Astrocyte (in vitro differentiated cells and primary cell): ENCODE results near the gene ADAM30. TPM values are rescaled to one million over a fixed set of nuclear protein-coding genes. Genes with fewer than 3 reads are reported as not detected.

Source experiments
- DNase-seq: peaks from one replicate; pipeline ENCODE4 v3.0.0-alpha.2; 2010; ENCODE audit warnings: low read depth
- FAIRE-seq: peaks from 2 replicates; lab custom pipeline; 2011; peaks lifted over from hg19 to GRCh38; lab: Jason Lieb, UNC
- H2AFZ ChIP-seq: 2 replicates; pipeline ENCODE4 v1.6.0; 2012; ENCODE audit warnings: low read depth, low read length, inconsistent platforms
- H3K27ac ChIP-seq: 2 replicates; pipeline ENCODE4 v1.5.1; 2011; ENCODE audit warnings: low read depth, low read length, inconsistent platforms
- H3K27me3 ChIP-seq: 2 replicates; pipeline ENCODE4 v1.6.0; 2011; ENCODE audit warnings: low read length, inconsistent platforms; ENCODE audit not compliant: insufficient read depth
- H3K36me3 ChIP-seq: 2 replicates; pipeline ENCODE4 v1.5.1; 2011; ENCODE audit warnings: low read length, inconsistent platforms; ENCODE audit not compliant: insufficient read depth
- H3K4me1 ChIP-seq: 2 replicates; pipeline ENCODE4 v1.5.1; 2011; ENCODE audit warnings: low read length, inconsistent platforms; ENCODE audit not compliant: insufficient read depth
- H3K4me2 ChIP-seq: 2 replicates; pipeline ENCODE4 v1.6.0; 2012; ENCODE audit warnings: low read length, inconsistent platforms
- H3K4me3 ChIP-seq: 2 replicates; pipeline ENCODE4 v1.5.1; 2011; ENCODE audit warnings: low read depth, mild to moderate bottlenecking, low read length, inconsistent platforms; ENCODE audit not compliant: insufficient read depth
- H3K79me2 ChIP-seq: 2 replicates; pipeline ENCODE4 v1.6.0; 2012; ENCODE audit warnings: mild to moderate bottlenecking, low read length, inconsistent platforms; ENCODE audit not compliant: insufficient read depth
- H3K9ac ChIP-seq: 2 replicates; pipeline ENCODE4 v1.6.0; 2012; ENCODE audit warnings: mild to moderate bottlenecking, low read length, inconsistent platforms
- H3K9me3 ChIP-seq: 2 replicates; pipeline ENCODE4 v1.5.1; 2012; ENCODE audit warnings: low read depth, mild to moderate bottlenecking, low read length, inconsistent platforms; ENCODE audit not compliant: insufficient read depth
- H4K20me1 ChIP-seq: 2 replicates; pipeline ENCODE4 v1.6.0; 2012; ENCODE audit warnings: low read length, inconsistent platforms; ENCODE audit not compliant: insufficient read depth
- H3K27ac Mint-ChIP-seq: one replicate; pipeline ENCODE4 v1.8.0; 2021; ENCODE audit warnings: mild to moderate bottlenecking, mixed read lengths; ENCODE audit not compliant: unreplicated experiment
- H3K27me3 Mint-ChIP-seq: one replicate; pipeline ENCODE4 v1.8.0; 2021; ENCODE audit warnings: low read depth, mixed read lengths; ENCODE audit not compliant: unreplicated experiment
- H3K36me3 Mint-ChIP-seq: one replicate; pipeline ENCODE4 v1.8.0; 2021; ENCODE audit warnings: low read depth, mixed read lengths; ENCODE audit not compliant: unreplicated experiment
- H3K4me1 Mint-ChIP-seq: one replicate; pipeline ENCODE4 v1.8.0; 2021; ENCODE audit warnings: low read depth, mixed read lengths; ENCODE audit not compliant: unreplicated experiment
- H3K4me3 Mint-ChIP-seq: one replicate; pipeline ENCODE4 v1.8.0; 2021; ENCODE audit warnings: mild to moderate bottlenecking, moderate library complexity, mixed read lengths; ENCODE audit not compliant: unreplicated experiment
- H3K9me3 Mint-ChIP-seq: one replicate; pipeline ENCODE4 v1.8.0; 2021; ENCODE audit warnings: mild to moderate bottlenecking, mixed read lengths; ENCODE audit not compliant: unreplicated experiment
- EZH2 ChIP-seq: IDR thresholded peaks from 2 replicates; pipeline ENCODE4 v1.6.1; 2012; ENCODE audit warnings: mild to moderate bottlenecking, low read length, inconsistent platforms; ENCODE audit not compliant: insufficient read depth
- total RNA-seq: library from RNA; stranded (reverse); gene quantifications from 2 replicates; pipeline ENCODE4 v1.2.1, GENCODE V29; 2021
- TF ChIP-seq, protein P1 (sequence below): IDR thresholded peaks from 2 replicates; pipeline ENCODE4 v1.5.1; 2011; ENCODE audit warnings: low read depth, mild to moderate bottlenecking, inconsistent platforms, low read length, moderate library complexity; ENCODE audit not compliant: insufficient read depth

ADAM30 gene
- total RNA-seq, 1 donor from 2014 or later: not detected

DNA sequence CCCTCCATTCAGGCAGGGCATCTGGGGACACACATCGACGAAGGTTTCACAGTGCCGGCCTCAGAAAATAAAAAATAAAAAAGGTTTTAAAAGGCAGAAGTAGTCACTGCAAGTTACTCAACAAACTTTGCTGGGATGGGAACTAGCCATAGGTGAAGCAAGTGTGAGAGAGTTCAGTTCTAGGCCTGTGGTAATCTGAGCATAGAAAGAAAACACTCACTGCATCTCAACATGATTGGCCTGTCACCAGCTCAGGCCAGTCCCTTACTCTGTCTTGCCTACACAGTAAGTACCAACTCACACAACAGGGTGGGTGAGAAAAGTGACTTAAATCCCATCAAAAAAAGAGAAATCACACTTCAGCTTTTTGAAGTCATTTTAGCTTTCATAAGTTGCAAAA lies 30.2 kb upstream of the ADAM30 start:
- FAIRE-seq: no peak
- no peaks in the 10 kb centered on the region for H3K9me3 Mint-ChIP-seq
- no peaks in the 10 kb centered on the region for H3K9me3 ChIP-seq
- H3K4me1 Mint-ChIP-seq: no peaks in the 10 kb centered on the region
- H3K9ac ChIP-seq: no peak overlapping the region
- no peak for DNase-seq
- H2AFZ ChIP-seq: no peak overlapping the region
- H3K4me3 Mint-ChIP-seq: no peak overlapping the region
- H3K79me2 ChIP-seq: no peaks in the 10 kb centered on the region
- peaks cover 61% of the 10 kb centered on the region for H3K36me3 ChIP-seq
- TF ChIP-seq, protein P1, sequence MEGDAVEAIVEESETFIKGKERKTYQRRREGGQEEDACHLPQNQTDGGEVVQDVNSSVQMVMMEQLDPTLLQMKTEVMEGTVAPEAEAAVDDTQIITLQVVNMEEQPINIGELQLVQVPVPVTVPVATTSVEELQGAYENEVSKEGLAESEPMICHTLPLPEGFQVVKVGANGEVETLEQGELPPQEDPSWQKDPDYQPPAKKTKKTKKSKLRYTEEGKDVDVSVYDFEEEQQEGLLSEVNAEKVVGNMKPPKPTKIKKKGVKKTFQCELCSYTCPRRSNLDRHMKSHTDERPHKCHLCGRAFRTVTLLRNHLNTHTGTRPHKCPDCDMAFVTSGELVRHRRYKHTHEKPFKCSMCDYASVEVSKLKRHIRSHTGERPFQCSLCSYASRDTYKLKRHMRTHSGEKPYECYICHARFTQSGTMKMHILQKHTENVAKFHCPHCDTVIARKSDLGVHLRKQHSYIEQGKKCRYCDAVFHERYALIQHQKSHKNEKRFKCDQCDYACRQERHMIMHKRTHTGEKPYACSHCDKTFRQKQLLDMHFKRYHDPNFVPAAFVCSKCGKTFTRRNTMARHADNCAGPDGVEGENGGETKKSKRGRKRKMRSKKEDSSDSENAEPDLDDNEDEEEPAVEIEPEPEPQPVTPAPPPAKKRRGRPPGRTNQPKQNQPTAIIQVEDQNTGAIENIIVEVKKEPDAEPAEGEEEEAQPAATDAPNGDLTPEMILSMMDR: no peak
- TF ChIP-seq EZH2: no peak
- no peaks in the 10 kb centered on the region for H3K4me1 ChIP-seq
- H4K20me1 ChIP-seq: peaks cover 4% of the 10 kb centered on the region
- no peak overlapping the region for H3K27ac ChIP-seq
- no peaks in the 10 kb centered on the region for H3K27me3 Mint-ChIP-seq
- H3K27me3 ChIP-seq: no peaks in the 10 kb centered on the region
- H3K27ac Mint-ChIP-seq: no peak overlapping the region
- H3K4me2 ChIP-seq: no peak overlapping the region
- peaks cover 24% of the 10 kb centered on the region for H3K36me3 Mint-ChIP-seq
- no peak overlapping the region for H3K4me3 ChIP-seq

DNA sequence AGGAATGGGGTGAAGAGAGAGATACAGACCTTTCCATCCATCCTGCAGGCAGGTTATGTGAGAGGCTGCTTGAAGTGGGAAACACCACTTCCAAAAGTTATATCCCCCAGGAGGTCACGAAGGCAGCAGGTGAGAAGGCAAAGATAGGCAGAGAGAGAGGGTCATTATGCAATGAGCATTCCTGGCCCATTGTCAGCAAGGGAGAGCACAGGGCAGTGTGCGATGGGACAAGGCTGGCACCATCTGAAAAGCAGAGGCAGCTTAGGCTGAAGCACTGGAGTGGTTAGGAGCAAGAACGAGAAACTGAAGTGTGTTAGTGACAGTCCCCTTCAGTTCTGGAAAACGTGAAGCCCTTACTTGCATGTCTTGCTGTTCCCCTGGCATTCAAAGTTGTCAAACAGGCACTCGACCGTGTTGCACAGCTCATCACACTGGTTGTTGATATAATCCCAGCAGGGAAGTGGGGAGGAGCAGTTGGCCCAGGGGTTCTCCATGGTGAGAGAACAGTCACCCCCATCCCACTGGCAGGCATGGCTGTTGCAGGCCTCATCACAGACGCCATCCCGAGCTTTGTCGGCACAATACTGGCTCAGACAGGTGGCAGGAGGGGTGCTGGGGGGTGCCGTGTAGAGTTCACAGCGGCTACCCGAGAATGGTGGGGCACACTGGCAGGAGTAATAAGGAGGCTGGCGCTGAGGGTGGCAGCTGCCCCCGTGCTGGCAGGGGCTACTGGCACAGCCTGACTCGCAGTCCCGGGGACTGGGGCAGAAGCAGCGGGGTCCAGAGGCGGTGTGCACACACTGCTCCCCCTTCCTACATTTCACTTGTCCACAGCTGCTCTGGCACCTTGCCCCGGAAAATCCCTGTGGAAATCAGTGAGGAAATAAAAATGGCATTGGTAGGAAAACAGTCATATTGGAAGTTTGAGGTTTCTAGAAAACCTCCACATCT lies 28.9 kb upstream of the ADAM30 start:
- peaks cover 75% of the 10 kb centered on the region for H3K36me3 ChIP-seq
- H3K79me2 ChIP-seq: no peaks in the 10 kb centered on the region

More for the DNA sequence above, 28.9 kb upstream of the ADAM30 start:
- peaks cover 4% of the 10 kb centered on the region for H4K20me1 ChIP-seq
- FAIRE-seq (no peak), DNase-seq (no peak)
- H3K27me3 Mint-ChIP-seq: no peaks in the 10 kb centered on the region
- H3K9ac ChIP-seq: no peak overlapping the region
- no peak overlapping the region for H2AFZ ChIP-seq
- TF ChIP-seq, protein P1: no peak
- no peak for TF ChIP-seq EZH2
- no peak overlapping the region for H3K4me2 ChIP-seq
- no peak overlapping the region for H3K4me3 Mint-ChIP-seq
- no peaks in the 10 kb centered on the region for H3K27me3 ChIP-seq
- H3K9me3 Mint-ChIP-seq: no peaks in the 10 kb centered on the region
- H3K27ac Mint-ChIP-seq: no peak overlapping the region
- no peak overlapping the region for H3K27ac ChIP-seq
- H3K4me1 ChIP-seq: no peaks in the 10 kb centered on the region
- no peak overlapping the region for H3K4me3 ChIP-seq
- no peaks in the 10 kb centered on the region for H3K9me3 ChIP-seq
- H3K4me1 Mint-ChIP-seq: no peaks in the 10 kb centered on the region
- peaks cover 32% of the 10 kb centered on the region for H3K36me3 Mint-ChIP-seq
